Loucy (cell line): ENCODE data around the gene DNAJC28.
"Not testable (repeated sequence)": the region's sequence is repeated elsewhere in the genome, so short reads cannot be mapped to it uniquely, and the experiment has no call there.

Source experiments
- H2AFZ ChIP-seq: fragments of 200-600 bp; sonication (generic); 2 replicates; pipeline ENCODE4 v1.6.0; 2016; ENCODE audit warnings: antibody characterized with exemption, mild to moderate bottlenecking, low read length, moderate library complexity
- H3F3A ChIP-seq: fragments of 200-600 bp; 2 replicates; pipeline ENCODE4 v1.6.0; 2016; ENCODE audit warnings: antibody characterized with exemption, low read depth, mild to moderate bottlenecking
- H3K27me3 ChIP-seq: fragments of 200-600 bp; sonication (generic); 2 replicates; pipeline ENCODE4 v1.6.1; 2014; ENCODE audit warnings: low read length, mild to moderate bottlenecking; ENCODE audit not compliant: insufficient read depth, poor library complexity, severe bottlenecking
- H3K36me3 ChIP-seq: fragments of 200-600 bp; sonication (generic); 2 replicates; pipeline ENCODE4 v1.6.1; 2016; ENCODE audit warnings: low read length; ENCODE audit not compliant: insufficient read depth
- H3K4me1 ChIP-seq: fragments of 200-600 bp; sonication (generic); 2 replicates; pipeline ENCODE4 v1.5.1; 2014; ENCODE audit warnings: low read length, mild to moderate bottlenecking; ENCODE audit not compliant: insufficient read depth, poor library complexity, severe bottlenecking
- H3K4me2 ChIP-seq: fragments of 200-600 bp; sonication (generic); 2 replicates; pipeline ENCODE4 v1.6.0; 2014; ENCODE audit warnings: antibody characterized with exemption, low read length, low read depth, mild to moderate bottlenecking; ENCODE audit not compliant: poor library complexity, severe bottlenecking
- H3K4me3 ChIP-seq: fragments of 200-600 bp; sonication (generic); 2 replicates; pipeline ENCODE4 v1.5.1; 2014; ENCODE audit warnings: low read length, mild to moderate bottlenecking, mixed read lengths; ENCODE audit not compliant: poor library complexity, severe bottlenecking
- H3K79me2 ChIP-seq: fragments of 200-600 bp; sonication (generic); 2 replicates; pipeline ENCODE4 v1.6.1; 2014; ENCODE audit warnings: low read length; ENCODE audit not compliant: insufficient read depth
- H3K9ac ChIP-seq: fragments of 200-600 bp; sonication (generic); 2 replicates; pipeline ENCODE4 v1.6.0; 2014; ENCODE audit warnings: mild to moderate bottlenecking, low read depth, low read length, moderate library complexity; ENCODE audit not compliant: poor library complexity, severe bottlenecking
- H3K9me2 ChIP-seq: fragments of 200-600 bp; sonication (generic); replicated peaks from 2 replicates; pipeline ENCODE4 v1.6.1; 2016; ENCODE audit warnings: low read depth, low read length, mixed read lengths
- H3K9me3 ChIP-seq: fragments of 200-600 bp; sonication (generic); 2 replicates; pipeline ENCODE4 v1.6.1; 2014; ENCODE audit warnings: mild to moderate bottlenecking, antibody characterized with exemption, low read length, low read depth; ENCODE audit not compliant: insufficient read depth
- H4K20me1 ChIP-seq: fragments of 200-600 bp; sonication (generic); 2 replicates; pipeline ENCODE4 v1.6.0; 2014; ENCODE audit warnings: antibody characterized with exemption, low read length, mild to moderate bottlenecking; ENCODE audit not compliant: insufficient read depth, poor library complexity, severe bottlenecking
- CTCF ChIP-seq: fragments of 200-600 bp; sonication (generic); conservative IDR thresholded peaks from 2 replicates; pipeline ENCODE4 v1.5.1; 2014; ENCODE audit warnings: mild to moderate bottlenecking, antibody characterized with exemption, low read length
- EZH2phosphoT487 ChIP-seq: fragments of 200-600 bp; IDR thresholded peaks from 2 replicates; pipeline ENCODE4 v1.6.1; 2018; ENCODE audit warnings: antibody characterized with exemption, mild to moderate bottlenecking, moderate library complexity, borderline replicate concordance

Gene DNAJC28

GRCh38 chr21:33470701-33471100 lies 20.8 kb downstream of the DNAJC28 start:
- H2AFZ ChIP-seq, result no peak overlapping the region
- H3K4me2 ChIP-seq, result no peak overlapping the region
- no peaks in the 10 kb centered on the region for H3K9me2 ChIP-seq
- peaks cover 14% of the 10 kb centered on the region; the same call in 1 of the 2 replicates for H3K79me2 ChIP-seq
- H3K4me3 ChIP-seq, result no peak overlapping the region
- H4K20me1 ChIP-seq, result no peaks in the 10 kb centered on the region
- H3K9me3 ChIP-seq, result no peaks in the 10 kb centered on the region
- H3K9ac ChIP-seq, result no peak overlapping the region
- H3K36me3 ChIP-seq, result peaks cover 5% of the 10 kb centered on the region; the same call in 1 of the 2 replicates
- H3K27me3 ChIP-seq, result no peaks in the 10 kb centered on the region
- TF ChIP-seq EZH2phosphoT487, result no peak
- TF ChIP-seq CTCF, result no peak
- no peaks in the 10 kb centered on the region for H3F3A ChIP-seq
- H3K4me1 ChIP-seq, result no peaks in the 10 kb centered on the region

GRCh38 chr21:33469183-33469582 lies 22.3 kb downstream of the DNAJC28 start:
- not testable (repeated sequence) for H3K4me1 ChIP-seq, H3K9ac ChIP-seq

GRCh38 chr21:33461538-33462250 lies 29.8 kb downstream of the DNAJC28 start:
- no peak overlapping the region for H3K9ac ChIP-seq
- H3K4me3 ChIP-seq, result no peak overlapping the region
- no peaks in the 10 kb centered on the region for H4K20me1 ChIP-seq
- no peaks in the 10 kb centered on the region for H3K9me3 ChIP-seq
- no peaks in the 10 kb centered on the region for H3K4me1 ChIP-seq
- no peaks in the 10 kb centered on the region for H3K79me2 ChIP-seq
- H3K27me3 ChIP-seq, result no peaks in the 10 kb centered on the region
- H3K9me2 ChIP-seq, result no peaks in the 10 kb centered on the region
- no peak overlapping the region for H2AFZ ChIP-seq
- no peak for TF ChIP-seq CTCF
- H3F3A ChIP-seq, result no peaks in the 10 kb centered on the region
- H3K36me3 ChIP-seq, result peaks cover 31% of the 10 kb centered on the region; the same call in 1 of the 2 replicates
- no peak overlapping the region for H3K4me2 ChIP-seq

More at GRCh38 chr21:33469183-33469582, 22.3 kb downstream of the DNAJC28 start:
- H2AFZ ChIP-seq, H3K4me3 ChIP-seq, H4K20me1 ChIP-seq, H3F3A ChIP-seq, H3K36me3 ChIP-seq, H3K9me2 ChIP-seq, H3K27me3 ChIP-seq, H3K4me2 ChIP-seq, H3K9me3 ChIP-seq: not testable (repeated sequence)
- peaks cover 14% of the 10 kb centered on the region; the same call in 1 of the 2 replicates for H3K79me2 ChIP-seq

- H3K4me2 ChIP-seq, result no peak overlapping the region
- H3K9me2 ChIP-seq, result no peaks in the 10 kb centered on the region
- peaks cover 38% of the 10 kb centered on the region; the same call in 1 of the 2 replicates for H3K36me3 ChIP-seq
- H4K20me1 ChIP-seq, result no peaks in the 10 kb centered on the region
- H2AFZ ChIP-seq, result no peak overlapping the region
- no peak overlapping the region for H3K4me3 ChIP-seq
- no peaks in the 10 kb centered on the region for H3K9me3 ChIP-seq
- no peak for TF ChIP-seq CTCF
- TF ChIP-seq EZH2phosphoT487, result no peak
- no peaks in the 10 kb centered on the region for H3K27me3 ChIP-seq
- H3K4me1 ChIP-seq, result no peaks in the 10 kb centered on the region
- H3K9ac ChIP-seq, result no peak overlapping the region
- no peaks in the 10 kb centered on the region for H3K79me2 ChIP-seq
- H3F3A ChIP-seq, result no peaks in the 10 kb centered on the region
Measured at GRCh38 chr21:33458861-33459260, 32.7 kb downstream of the DNAJC28 start.
